Measurements from ENCODE around the gene EPS15. TPM values are rescaled to one million over a fixed set of nuclear protein-coding genes. Genes with fewer than 3 reads are reported as not detected.

Gene EPS15
- total RNA-seq, 1 donor from 2014 or later, result 66.1 TPM

GRCh38 chr1:51359879-51360278 is 159.2 kb downstream of the EPS15 start:
- ATAC-seq, result no peak
- intact Hi-C loops (cut with DNase I), result no loop called here
- DNase-seq (ENCODE audit: missing footprints), result no peak

GRCh38 chr1:51355382-51355781 is 163.7 kb downstream of the EPS15 start:
- intact Hi-C loops (cut with DNase I), result no loop called here
- ATAC-seq (no peak), DNase-seq (ENCODE audit: missing footprints) (no peak)

DNA sequence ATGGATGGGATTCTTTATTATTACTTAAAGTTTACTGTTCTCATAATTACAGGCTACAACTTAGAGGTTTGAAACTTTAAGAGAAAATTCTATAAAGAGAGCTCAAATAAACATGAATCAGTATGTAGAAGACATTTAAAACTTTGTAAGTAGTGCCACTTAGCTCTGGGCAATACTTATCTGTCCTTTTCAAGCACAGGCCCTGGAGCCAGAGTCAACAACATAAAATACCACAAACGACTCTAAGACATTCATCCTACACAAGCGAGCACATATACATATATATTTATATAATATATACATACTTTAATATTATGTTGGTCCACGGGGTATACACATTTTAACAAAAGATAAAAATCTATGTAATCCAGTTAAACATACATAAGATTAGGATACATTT is 164.7 kb downstream of the EPS15 start:
- intact Hi-C loops (cut with DNase I), result no loop called here
- DNase-seq (ENCODE audit: missing footprints) (no peak), ATAC-seq (no peak)

DNA sequence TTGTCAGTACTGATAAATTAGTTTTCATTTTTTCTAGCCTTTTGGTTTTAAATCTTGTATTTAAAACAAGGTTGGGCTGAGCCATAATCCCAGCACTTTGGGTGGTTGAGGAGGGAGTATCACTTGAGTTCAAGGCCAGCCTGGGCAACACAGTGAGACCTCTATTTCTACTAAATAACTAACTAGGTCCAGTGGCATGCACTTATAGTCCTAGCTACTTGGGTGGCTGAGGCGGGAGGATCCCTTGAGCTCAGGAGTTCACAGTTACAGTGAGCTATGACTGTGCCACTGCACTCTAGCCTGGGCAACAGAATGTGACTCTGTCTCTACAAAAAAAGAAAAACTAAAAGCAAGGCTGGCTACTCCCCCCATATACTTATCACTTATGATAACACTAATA is 167.2 kb downstream of the EPS15 start:
- no peak for ATAC-seq
- DNase-seq (ENCODE audit: missing footprints), result no peak
- intact Hi-C loops (cut with DNase I), result no loop called here

GRCh38 chr1:51349862-51350261 is 169.2 kb downstream of the EPS15 start:
- DNase-seq (ENCODE audit: missing footprints) (no peak), ATAC-seq (no peak)
- intact Hi-C loops (cut with DNase I), result no loop called here

DNA sequence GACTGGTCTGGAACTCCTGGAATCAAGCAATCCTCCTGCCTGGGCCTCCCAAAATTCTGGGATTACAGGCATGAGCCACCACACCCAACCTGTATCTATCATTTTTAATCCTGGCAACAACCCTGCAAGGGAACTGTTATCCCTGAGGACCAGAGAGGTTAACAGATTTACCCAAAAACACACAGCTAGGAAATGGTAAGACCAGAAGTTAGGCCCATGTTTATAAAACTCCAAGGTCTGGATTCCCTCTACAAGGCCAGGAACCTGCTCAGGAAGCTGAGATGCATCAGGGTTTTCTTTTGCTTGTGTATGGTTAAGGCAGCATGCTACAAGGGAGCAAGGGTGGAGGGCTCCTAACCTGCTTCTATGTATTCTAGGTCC is 170.9 kb downstream of the EPS15 start:
- intact Hi-C loops (cut with DNase I), result no loop called here
- DNase-seq (ENCODE audit: missing footprints), result no peak
- ATAC-seq, result no peak

GRCh38 chr1:51347398-51348146 is 171.5 kb downstream of the EPS15 start:
- no peak for ATAC-seq
- intact Hi-C loops (cut with DNase I), result no loop called here
- no peak for DNase-seq (ENCODE audit: missing footprints)

- ATAC-seq (no peak), DNase-seq (ENCODE audit: missing footprints) (no peak)
- intact Hi-C loops (cut with DNase I), result no loop called here
These were observed 172.8 kb downstream of the EPS15 start for GRCh38 chr1:51346086-51346942.

- no peak for DNase-seq (ENCODE audit: missing footprints)
- peak; percentile 39 for ATAC-seq
- intact Hi-C loops (cut with DNase I), result no loop called here
These were observed 173.8 kb downstream of the EPS15 start for GRCh38 chr1:51345300-51345687.

DNA sequence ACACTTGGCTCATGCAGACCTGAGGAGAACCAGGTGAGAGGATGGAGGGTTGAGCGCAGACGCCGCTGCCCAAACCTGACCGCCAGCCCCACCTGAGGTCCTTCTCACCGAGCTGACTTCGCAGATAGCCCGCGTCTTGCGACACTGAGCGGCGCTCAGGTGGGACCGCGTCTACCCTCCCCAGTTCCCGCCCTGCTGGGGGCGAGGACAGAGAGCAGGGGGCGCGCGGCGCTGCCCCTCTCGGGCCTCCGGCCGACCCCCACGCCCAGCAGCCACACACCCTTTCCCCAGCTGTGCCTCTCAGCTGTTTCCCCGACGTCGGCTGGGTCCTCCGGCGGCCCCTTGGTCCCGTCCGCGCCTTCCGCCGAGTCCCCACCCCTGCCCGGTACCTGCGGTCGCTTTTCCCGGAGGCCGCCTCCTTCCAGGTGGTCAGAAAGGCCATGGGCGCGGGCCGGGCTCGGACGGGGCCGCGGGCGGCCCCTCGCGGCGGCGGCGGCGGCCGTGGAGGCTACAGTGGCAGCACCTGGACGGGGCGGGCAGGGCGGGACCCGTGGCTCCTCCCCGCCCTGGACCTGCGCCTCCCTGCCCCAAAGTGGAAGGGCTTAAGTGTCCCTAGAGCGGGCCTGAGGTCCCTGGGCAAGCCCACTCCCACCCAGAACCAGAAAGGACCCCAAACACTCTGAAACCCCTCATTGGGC is 174.3 kb downstream of the EPS15 start:
- ATAC-seq (peak; percentile 33), DNase-seq (ENCODE audit: missing footprints) (no peak)
- intact Hi-C loops (cut with DNase I), result no loop called here

GRCh38 chr1:51344276-51344601 is 174.8 kb downstream of the EPS15 start:
- DNase-seq (ENCODE audit: missing footprints) (no peak), ATAC-seq (peak; percentile 12)
- intact Hi-C loops (cut with DNase I), result no loop called here

DNA sequence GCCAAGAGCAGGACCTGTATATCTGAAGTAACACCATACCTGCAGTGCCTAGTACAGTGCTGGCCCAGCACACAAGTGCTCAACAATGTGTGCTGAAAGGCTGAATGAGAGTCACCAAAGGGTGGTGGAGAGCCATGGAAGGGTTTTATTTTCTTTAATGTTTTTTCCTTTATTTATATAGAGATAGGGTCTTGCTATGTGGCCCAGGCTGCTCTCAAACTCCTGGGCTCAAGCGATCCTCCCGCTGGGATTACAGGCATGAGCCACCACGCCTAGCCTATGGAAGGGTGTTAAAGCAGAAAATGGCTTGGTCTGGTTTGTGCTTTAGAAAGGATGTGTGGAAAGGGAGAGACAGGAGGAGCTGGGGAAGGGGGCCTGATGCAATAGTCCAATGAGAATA is 175.4 kb downstream of the EPS15 start:
- ATAC-seq, result no peak
- DNase-seq (ENCODE audit: missing footprints), result no peak
- intact Hi-C loops (cut with DNase I), result no loop called here

DNA sequence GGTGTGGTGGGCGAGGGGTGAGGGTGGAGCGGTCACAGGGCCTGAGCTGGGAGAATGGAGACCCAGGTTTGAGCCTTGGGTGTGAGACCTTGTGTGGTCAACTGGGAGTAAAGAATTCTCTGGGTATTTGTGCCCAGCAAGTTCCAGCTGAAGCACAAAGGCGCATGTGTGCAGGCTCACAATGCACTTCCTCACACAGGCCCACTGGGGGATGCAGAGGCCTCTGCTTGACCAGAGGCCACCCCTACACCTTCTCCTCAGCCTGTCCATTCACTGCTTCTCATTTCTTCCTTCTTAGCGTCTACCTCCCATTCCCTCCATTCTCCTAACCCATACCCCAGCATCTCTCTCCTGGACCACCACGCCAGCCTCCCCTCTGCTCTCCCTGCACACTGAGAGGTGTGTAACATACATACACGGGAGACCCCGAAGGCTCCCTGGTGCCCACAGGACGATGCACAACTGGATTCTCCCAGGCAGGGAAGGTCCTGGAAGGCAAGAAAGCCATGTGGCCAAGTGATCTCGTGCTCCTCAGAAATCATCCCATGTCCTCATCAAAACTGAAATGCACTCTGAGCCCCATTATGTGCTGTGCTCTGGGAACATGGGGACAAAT is 176.4 kb downstream of the EPS15 start:
- no peak for ATAC-seq
- intact Hi-C loops (cut with DNase I), result no loop called here
- no peak for DNase-seq (ENCODE audit: missing footprints)

DNA sequence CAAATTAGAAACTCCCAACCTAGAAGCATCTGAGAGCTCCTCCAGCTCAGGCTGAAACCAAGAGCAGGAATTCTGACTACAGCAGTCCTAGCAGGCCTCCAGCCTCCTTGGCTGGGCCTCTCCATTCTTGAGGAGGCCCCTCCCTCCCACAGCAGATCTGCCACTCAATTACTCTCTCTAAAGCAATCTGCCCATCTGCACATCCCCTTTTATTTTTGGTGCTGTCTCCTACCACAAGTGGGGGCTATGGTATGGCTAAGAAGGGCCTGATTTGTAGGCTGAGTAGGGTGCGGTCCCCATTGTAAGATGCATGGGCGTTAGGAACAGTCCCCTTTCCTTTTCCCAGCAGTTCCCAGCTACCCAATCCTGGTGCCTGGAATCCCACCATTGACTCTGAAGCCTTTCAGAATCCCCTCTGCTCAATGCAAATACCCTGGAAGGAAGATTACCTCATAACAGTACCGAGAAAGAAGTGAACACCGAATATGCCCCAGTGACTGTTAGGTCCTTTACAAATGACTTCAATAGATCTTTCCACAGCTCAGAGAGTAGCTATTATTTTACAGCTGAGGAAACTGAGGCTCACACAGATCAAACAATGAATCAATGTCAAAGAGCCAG is 177.1 kb downstream of the EPS15 start:
- DNase-seq (ENCODE audit: missing footprints) (no peak), ATAC-seq (no peak)
- intact Hi-C loops (cut with DNase I), result no loop called here

- intact Hi-C loops (cut with DNase I), result no loop called here
- DNase-seq (ENCODE audit: missing footprints) (no peak), ATAC-seq (no peak)
These were observed 178.7 kb downstream of the EPS15 start for GRCh38 chr1:51340380-51340779.

GRCh38 chr1:51336711-51337110 is 182.4 kb downstream of the EPS15 start:
- ATAC-seq, result no peak
- no peak for DNase-seq (ENCODE audit: missing footprints)
- intact Hi-C loops (cut with DNase I), result no loop called here

DNA sequence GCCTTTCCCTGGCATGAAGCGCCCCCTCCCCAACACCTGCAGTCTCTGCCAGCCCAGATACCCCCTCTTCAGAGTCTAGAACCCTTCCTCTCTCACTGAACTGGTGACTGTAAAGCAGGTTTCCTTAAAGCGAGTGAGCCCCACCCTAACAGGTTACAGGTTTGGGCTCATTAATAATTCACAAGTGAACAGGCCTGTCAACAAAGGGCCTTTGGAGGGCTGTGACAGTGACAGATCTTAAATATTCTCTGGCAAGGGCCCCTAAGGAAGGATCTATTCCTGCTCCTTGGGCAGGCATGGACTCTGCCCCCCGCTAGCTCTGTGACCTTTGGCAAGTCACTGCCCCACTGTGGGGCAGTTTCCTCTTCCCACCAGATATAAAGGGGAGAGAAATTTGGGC is 183.1 kb downstream of the EPS15 start:
- intact Hi-C loops (cut with DNase I), result no loop called here
- ATAC-seq, result no peak
- no peak for DNase-seq (ENCODE audit: missing footprints)

DNA sequence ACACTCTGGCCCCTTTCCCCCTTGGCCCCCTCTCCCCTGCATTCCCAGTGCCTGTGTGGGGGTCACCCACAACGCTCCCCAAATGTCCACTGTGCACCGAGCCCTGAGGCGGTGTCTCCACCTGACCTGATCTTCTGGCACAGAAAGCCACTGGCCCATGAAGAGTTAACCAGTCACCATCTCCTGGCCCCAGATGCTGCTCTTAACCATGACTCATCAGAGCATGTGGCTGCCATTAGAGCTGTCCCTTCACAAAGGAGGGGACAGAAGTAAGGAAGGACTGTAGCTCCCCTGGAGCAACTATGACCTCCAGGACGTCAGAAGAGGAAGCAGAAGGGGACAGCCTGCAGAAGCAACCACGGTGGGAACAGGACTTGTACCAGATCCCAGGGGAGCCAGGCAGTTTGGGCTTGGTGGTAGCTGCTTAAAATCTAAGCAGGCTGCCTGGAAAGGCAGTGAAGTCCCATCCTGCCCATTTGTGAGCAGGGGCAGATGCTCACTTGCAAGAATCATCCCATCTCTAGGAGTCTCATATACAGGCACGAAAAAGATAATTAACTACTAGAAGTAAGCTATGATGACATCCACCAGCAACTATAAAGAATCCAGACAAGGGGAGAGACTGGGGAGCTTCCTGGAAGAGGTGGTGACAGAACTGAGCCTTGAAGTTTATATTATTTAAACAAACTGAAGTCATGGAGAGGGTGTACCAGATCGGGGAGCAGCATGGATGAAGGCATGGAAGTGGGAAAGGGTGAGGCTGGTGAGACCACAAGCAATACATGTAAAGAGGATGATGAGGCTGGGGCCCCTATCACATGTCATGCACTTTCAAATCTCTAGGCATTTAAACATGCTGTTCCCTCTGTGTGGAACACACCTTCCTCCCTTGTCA is 187.6 kb downstream of the EPS15 start:
- ATAC-seq (peak; percentile 42), DNase-seq (ENCODE audit: missing footprints) (no peak)
- intact Hi-C loops (cut with DNase I), result no loop called here
